Stimulated activated CD8-positive, alpha-beta memory T cell treated with anti-CD3 and anti-CD28 coated beads, Interleukin-15, amount 100 ng/mL, for 1 hour (primary cell): ENCODE measurements around the gene PLAGL1.
"Not testable (repeated sequence)": the region's sequence is repeated elsewhere in the genome, so short reads cannot be mapped to it uniquely, and the experiment has no call there.

Experiments used
- DNase-seq: peaks from one replicate; pipeline ENCODE4 v3.0.0-alpha.2; 2020; ENCODE audit warnings: low read depth

Gene PLAGL1

DNA sequence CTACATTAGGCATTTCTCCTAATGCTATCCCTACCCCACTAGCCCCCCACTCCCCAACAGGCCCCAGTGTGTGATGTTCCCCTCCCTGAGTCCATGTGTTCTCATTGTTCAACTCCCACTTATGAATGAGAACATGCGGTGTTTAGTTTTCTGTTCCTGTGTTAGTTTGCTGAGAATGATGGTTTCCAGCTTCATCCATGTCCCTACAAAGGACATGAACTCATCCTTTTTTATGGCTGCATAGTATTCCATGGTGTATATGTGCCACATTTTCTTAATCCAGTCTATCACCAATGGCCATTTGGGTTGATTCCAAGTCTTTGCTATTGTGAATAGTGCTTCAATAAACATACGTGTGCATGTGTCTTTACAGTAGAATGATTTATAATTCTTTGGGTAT is 1.6 kb upstream of the PLAGL1 start:
- DNase-seq = not testable (repeated sequence)

DNA sequence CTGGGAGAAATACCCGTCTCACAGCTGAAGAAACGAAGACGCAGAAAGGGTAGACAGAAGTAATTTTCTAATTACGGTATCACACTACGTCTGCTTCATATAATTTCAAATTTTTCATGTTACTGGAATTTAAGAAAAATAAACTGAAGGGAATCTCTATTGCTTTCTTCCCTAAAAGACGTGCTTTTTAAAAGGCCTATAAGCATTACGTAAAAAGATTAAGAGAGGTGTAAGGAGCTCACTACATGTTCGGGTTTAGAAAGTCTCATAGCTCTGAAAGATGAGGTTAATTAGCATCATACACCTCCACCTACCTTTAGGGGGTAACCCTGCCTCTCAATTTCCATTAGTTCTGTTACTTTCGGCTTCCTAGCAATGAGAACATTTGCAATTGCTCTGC is 787 bp upstream of the PLAGL1 start:
- DNase-seq = no peak

DNA sequence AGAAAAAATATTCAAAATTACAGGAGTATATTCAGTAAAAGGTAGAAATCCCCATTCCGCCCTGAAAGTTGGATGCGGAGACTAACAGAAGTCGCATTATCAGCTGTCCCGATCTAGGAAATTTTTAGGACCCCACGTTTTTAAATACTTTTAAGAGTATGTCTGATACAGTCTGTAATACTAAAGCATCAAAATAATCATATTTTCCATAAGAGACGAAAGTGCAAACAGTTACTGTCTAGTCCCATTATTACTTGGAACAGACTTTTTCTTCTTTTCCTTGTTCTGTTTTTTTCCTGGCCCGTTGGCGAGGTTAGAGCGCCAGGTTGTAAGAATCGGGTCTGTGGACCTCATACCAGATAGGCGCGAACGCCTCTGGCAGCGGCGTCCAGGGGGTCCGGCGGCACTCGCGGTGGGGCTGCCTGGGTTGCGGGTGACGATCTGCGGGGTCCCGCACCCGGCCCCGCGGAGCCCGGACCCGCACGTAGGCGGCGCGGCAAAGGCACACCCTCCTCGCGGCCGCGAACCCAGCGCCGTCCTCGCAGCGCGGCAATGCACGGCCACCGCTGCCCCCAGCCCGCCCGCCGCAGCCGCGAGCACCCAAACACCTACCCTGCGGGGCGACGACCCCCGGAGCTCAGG is 460 bp downstream of the PLAGL1 start:
- DNase-seq = no peak

DNA sequence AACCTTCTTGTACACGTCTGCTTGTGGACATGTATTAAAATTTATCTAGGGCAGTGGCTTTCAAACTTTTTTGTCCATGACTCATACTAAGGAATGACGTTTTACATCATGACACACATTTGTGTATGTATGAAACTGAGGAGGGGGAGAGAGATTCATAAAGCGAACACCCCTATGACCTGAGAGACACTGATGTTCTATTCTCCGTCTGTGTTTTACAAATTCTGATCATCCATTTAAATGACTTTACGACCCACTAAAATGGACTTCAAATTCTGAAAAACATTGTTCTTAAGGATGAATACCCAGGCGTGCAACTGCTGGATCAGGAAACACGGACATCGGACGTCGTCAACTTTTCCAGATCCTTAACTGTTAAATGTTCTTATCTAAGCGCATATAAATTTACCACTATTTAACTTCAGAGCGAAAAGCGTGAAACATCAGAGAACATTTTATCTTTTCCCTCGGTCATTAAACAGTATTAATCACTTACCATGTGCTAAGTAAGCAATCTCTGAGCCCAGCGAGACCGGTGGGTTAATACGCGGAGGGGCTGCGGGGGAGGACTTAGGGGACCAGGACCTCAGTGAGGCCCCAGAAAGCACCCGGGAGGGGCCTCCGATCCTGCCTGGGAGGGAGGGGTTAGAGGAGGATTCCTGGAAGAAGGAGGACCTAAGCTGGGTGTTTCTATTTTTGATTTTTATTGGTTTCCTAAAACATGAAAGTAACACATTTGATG is 1.2 kb downstream of the PLAGL1 start:
- DNase-seq = no peak

DNA sequence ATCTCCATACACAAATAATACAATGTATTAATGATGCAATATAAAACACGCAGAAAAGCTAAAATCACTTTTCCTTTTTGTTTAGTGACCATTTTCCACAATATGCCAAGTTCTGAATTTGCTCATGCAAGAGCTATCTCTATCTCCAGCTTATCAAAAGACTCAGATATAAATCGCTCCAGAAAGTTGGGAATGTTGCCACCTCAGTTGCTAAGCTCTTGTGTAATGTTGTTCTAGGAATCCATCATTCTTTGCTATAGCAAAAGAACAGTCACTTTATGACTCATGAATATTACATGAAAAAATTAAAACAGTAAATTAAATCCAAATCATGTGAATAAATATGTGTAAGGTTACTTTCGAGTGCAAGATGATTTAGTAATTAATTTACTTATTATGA is 8.7 kb downstream of the PLAGL1 start:
- DNase-seq = no peak

DNA sequence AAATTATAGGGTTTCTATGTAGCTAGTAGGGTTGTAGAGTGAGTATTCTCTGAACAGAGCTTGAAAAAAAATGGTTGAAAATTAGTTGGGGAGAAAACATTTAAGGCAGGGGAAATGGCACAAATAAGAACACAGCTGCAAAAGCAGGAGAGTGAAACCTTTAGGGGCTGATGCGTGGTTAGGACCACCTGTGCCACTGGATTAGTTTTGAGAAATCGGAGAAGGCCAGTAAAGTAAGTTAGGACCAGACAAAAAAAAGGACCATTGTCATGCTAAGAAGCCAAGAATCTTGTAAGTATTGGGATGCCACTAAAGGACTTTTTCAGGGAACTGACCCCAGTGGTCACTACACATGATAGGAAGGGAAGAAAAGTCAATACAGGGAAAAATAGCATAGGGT is 9.4 kb downstream of the PLAGL1 start:
- no peak for DNase-seq

DNA sequence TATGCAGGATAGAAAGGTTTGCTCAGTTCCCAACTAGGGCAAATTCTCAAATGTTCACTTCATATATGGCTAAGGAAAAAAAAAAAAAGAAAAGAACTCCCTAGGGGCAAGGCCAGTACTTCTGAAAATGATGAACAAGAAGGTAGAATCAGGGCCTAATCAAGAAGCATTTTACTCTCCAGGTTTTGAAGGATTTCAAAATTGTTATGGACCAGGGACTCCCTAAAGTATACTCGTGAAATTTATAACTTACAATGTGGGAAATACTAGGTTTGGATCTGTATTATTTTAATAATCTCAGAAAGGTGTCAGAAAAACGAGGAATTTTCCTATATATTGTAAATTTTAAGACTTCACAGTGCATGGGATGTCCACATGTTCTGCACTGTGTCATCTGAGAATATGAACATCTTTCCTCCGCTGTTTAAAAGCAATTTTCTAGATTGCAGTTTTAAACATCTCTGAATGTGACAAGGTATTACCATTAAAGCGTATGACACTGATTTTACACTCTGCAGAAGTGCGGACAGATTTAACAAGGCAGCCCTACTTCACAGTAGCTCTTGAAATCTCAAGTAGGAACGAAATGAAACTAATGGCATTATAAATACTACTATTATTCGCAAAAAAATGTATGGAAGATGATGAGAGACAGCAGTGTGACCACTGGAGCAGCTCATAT is 14.0 kb downstream of the PLAGL1 start:
- no peak for DNase-seq

DNA sequence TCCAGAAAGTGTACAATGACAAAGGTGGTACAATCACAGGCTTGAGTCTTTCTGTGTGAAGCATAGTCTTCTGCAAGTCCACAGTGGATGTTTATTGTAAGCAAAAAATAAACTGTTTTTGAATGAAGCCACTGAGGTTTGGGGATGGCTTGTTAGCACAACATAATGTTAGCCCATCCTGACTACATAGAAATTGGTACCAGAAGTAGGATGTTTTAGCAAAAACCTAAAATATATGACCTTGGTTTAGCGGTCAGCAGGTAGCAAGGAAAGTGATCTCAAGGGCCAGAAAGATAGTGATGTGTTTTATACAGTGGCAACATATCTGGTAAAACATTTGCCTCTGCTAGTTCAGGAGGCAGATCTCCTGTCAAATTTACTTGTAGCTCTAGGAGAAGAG is 15.8 kb downstream of the PLAGL1 start:
- DNase-seq = no peak

DNA sequence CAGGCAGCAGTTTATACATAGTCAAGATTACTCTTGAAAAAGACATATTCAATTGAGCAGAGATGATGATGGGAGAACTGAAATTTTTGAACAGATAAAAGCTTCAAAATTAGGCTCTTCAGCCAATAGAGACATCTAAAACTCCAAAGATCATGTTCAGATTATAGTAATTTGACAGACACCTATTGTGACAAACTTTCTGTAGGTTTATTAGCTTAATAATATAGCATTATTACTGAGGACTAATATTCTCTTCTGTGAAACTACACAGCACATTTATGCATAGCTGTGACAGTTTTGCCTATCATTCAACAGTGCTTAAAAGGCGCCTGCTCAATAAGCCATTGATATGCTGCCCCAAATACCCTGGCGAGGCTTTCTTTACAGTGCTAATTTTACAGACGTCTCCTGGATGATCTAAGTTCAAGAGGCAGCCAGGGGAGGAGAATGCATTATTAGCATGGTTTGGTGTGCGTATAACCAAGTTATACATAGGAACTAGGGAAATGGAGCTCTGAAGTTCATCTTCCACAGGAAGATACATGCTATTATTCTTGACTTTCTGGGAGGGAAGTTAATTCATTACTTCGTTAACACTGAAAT is 21.5 kb downstream of the PLAGL1 start:
- no peak for DNase-seq

DNA sequence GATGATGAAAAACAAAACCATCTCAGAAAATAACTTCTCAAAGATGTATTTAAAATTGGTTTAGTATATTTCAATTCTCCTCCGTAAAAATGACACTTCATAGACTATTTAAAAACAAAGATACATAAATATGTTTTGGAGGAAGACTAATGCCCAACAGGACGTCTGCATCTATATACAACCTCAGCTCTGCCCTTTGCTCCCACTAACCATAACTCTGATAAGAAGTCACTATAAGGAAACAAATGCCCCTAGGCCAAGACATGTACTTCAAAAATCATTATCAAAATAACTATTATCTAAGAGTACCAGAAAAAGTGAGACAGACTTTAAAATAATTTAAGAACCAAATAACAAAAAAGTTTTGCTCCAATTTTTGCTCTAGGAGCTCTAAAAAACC is 23.4 kb downstream of the PLAGL1 start:
- DNase-seq = no peak

DNA sequence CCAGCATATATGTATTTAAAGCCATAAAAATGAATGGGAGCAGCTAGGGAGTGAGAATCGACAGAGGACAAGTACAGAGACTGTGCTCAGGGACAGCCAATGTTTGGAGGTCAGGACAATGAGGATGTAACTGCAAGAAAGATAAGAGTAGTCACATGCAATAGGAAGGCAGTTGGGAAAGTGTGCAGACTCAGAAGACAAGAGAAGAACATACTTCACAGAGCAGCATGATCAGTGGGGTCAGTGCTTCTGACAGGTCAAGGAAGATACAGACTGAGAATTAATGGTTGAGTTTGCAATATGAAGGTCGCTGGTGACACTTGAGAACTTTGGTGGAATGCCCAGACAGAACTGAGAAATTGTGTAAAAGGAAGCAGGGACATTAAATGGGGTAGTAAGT is 25.1 kb downstream of the PLAGL1 start:
- no peak for DNase-seq

DNA sequence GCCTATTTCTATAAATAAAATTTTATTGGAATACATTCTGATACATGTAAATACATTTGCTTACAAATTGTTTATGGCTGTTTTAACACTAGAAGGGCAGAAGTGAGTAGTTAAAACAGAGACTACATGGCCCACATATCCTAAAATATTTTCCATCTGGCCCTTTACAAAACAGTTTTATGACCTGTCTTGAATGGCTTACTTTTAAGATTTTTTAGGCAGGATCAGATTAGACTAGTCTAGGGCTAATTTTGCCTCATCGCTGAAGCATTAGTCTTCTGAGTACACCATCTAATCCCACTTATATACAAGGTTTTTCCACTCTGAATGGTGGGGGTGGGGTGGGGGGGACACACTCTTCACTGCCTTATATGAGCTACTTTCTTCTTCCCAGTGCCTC is 27.1 kb downstream of the PLAGL1 start:
- DNase-seq = no peak

DNA sequence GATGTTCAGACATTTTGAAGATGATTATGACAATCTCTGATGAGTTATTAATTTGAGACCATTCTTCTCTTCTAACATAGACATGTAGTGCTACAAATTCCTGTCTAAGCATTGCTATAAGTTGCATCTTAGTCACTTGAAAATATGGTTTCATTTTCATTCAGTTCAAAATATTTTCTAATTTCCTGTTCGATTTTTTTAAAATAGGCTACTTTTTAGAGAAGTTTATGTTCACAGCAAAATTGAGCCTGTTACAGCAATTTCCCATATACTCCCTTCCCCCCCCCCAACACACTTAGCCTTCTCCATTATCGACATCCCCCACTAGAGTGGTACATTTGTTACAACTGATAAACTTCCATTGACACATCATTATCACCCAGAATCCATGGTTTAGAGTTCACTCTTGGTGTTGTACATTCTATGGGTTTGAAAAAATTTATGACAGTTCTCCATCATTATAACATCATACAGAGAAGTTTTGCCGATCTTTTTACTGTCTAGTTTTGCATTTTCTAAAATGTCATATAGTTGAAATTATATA is 31.2 kb downstream of the PLAGL1 start:
- no peak for DNase-seq

DNA sequence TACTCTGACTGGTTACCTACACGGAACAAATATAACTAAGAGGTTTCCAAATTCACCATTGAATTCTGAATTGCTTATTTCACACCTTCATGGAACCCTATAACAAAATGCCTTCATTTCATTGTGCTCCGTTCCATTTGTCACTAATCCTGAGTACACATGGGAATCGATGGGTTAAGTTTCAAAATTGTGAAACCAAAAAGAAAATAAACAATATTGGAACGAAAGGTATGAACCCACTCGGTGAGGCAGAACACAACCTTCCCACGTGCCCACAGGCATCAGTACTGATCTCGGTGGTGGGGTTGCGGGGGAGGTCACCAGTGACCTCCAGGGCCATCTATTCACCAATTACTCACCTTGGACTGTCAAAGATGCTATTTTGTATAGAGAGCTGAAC is 34.0 kb downstream of the PLAGL1 start:
- no peak for DNase-seq

DNA sequence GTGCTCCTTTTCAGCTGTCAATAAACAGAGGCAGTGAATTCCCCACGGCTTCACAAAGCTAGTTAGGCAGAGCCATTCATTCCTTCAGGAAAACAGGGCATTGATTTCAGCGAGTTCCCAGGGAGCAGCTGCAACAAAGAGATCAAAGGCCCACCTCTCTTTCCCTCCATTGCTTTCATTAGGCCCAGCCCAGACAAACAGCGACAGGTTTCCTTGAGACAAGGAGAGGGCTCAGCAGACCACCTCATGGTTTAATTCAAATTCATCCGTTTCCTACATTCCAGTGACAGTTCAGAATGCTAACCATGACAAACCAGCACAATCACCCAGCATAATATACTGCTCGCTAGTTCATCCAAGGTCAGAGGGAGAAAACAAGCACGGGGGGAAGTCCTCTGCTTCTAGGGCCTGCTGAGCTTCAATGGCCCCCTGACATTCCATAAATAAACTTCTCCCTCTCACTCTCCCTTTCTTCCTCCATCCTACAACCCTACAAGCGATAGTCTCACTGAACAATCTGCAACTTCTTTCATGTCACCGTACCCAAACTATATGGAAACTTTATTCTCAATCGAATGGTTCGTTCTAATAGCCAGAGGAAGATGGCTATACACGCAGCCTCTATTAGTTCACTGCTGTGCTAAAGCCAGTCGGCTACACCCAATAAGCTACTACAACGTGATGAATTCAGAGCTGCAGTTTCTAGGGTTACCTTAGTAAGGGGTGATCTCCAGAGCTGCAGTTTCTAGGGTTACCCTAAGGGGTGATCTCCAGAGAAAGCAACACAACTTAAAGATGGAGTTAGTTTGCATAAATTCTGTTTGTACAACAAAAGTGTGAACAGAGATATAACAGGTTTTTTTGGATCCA is 34.7 kb downstream of the PLAGL1 start:
- DNase-seq = no peak

DNA sequence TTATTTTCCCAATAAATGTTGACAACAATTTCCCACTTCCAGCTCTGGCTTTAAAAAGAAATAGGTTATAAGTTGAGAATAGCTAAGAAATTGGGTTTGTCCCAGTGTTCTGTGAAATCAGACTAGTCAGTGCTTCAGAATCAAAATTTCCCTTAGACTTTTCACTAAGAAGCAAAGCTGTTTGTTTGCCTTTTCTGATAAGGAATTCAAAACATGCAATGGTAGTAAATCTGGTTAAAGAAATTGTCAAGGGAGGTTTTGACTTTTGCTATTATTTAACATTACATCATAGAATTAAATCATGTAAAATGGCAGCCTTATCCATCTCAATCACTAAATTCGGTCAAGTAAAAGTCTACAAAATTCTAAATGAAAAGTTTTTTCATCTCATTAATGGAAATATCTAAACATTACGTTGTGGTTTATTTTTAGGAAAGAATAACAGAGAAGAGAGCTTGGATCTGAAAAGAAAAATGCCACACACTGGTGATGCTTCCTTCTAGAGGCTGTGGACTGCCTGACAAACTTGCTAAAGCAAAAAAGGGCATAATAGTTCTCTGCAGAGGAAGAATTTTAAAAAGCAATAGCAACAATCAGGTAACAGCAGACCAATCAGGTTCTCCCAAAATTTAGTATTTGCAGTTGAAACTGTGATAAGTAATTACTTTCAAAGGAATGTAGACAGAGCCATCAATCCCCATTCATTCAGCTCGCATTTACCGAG is 36.4 kb downstream of the PLAGL1 start:
- no peak for DNase-seq

DNA sequence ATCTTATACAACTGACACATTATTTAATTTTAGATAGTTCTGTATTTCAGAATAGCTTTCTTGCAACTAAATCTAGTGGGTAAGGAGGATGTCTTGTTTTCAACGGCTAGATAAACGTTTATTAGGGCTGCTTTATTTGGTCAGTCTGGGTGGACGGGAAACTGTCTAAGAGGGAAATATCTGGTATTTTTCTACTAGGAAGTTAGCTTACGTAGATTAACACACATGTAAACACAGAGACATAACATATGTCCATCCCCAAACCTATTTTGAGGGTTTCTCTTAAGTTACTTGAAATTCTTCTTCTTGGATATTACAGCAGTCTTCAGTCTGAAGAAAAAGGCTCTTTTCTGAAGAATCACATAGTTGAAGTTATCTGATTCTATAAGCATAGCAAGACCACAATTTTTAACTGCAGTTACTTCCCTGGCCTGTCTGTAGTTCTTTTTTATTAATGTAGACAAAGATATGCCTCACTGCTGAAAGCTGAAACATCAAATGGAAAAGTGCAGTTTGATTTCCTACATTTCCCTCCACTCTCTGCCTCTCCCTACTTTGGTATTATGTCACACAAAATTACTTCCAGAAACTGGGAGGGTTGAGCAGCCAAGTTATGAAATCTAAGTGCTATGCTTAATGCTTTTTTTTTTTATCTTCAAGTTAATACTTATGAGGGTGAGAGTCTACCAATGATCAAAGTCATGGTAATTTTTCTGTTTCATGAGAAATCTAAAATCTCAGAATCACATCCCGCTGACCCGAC is 37.4 kb downstream of the PLAGL1 start:
- DNase-seq = no peak

DNA sequence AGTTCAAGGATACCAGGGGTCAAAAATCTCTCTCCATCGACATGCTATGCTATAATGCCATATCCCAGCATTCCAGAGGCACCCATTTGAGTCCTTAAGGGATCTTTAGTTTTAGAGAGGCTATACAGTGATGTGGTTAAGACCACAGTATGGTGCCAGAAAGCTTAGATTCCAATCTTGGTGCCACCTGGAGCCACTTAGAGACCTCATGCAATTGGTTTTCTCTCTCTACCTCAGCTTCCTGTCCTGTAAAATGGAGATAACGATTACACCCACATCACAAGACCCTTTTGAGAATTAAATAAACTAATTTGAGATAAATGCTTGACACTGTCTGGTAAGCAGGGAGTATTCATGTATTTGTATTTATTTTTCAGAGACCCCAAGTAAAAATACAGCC is 39.0 kb downstream of the PLAGL1 start:
- DNase-seq = no peak

DNA sequence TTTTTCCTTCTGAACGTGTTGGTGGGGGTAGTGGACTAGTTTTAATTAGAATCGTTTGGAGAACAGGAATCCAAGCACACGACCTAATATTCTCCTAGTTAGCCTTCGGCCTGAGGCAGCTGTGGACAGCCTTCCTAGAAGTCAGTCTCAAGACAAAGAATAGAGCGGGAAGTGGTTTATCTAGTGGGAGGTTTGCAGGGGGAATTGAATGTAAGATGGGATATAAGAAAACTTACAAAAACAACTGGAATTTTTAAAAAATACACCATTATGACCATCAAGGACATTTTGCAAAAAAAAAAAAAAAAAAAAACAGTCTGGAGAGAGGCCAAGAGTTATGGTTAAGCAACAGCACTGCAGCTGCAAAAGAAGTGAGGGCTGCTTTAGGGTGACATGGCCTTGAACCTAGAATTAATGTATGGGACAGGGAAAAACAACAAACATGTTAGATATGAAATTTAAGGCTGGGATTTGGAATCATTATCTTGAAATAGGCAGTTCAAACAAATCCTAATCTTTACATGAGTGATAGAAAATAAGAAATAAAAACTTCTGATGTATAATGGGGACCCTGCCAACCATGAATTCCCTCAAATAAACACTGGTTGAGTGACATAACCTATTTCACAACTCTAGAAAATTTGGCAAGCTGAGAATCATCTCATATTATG is 40.2 kb downstream of the PLAGL1 start:
- no peak for DNase-seq

DNA sequence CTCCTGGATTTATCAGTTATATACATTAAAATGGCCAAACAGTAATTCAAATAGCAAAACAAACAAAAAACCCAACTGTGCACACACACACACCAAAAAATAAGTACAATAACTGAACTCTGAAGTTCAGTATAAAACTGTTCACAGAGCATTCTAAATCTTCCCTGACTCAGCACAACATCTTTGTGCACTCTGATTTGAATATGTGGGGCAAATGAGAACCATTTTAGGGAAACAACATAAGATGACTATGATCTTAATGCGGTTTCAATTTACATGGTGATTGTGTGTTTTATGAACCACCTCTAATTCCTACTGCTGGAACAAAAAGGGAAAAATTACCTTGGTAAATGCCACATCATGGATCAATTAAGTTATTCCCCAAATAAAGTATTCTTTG is 41.7 kb downstream of the PLAGL1 start:
- no peak for DNase-seq
